Globus pallidus (tissue), 1 donor: ENCODE data around the gene MYRIP.
A peak's percentile ranks its signal among the peaks of the same experiment; 100 is the strongest.
"Not testable (repeated sequence)": the region's sequence is repeated elsewhere in the genome, so short reads cannot be mapped to it uniquely, and the experiment has no call there.

Experiments used
- DNase-seq: peaks from one replicate; pipeline ENCODE4 v3.0.0-alpha.2; 2015; ENCODE audit warnings: low spot score

MYRIP gene

GRCh38 chr3:39809181-39809994, at the start of gene MYRIP:
MYRIP (plus strand) TSS chr3:39809609; CDS start chr3:39900817, 91,208 bp downstream.
- DNase-seq = peak; percentile 58

- no peak for DNase-seq
Measured at GRCh38 chr3:39760325-39760724, 49.1 kb upstream of the MYRIP start.

- DNase-seq = no peak
Measured at GRCh38 chr3:39762537-39763070, 46.8 kb upstream of the MYRIP start.

GRCh38 chr3:39763390-39763789, 46.0 kb upstream of the MYRIP start:
- DNase-seq = no peak

GRCh38 chr3:39765575-39765974, 43.8 kb upstream of the MYRIP start:
- no peak for DNase-seq

- DNase-seq = no peak
Measured at GRCh38 chr3:39766433-39766832, 43.0 kb upstream of the MYRIP start.

GRCh38 chr3:39766909-39767308, 42.5 kb upstream of the MYRIP start:
- not testable (repeated sequence) for DNase-seq

- DNase-seq = not testable (repeated sequence)
Measured at GRCh38 chr3:39778168-39778567, 31.2 kb upstream of the MYRIP start.

GRCh38 chr3:39779511-39780230, 29.7 kb upstream of the MYRIP start:
- no peak for DNase-seq

GRCh38 chr3:39780352-39780751, 29.1 kb upstream of the MYRIP start:
- DNase-seq = no peak

- no peak for DNase-seq
Measured at GRCh38 chr3:39781025-39781424, 28.4 kb upstream of the MYRIP start.

- no peak for DNase-seq
Measured at GRCh38 chr3:39781632-39782031, 27.8 kb upstream of the MYRIP start.

- no peak for DNase-seq
Measured at GRCh38 chr3:39783680-39784079, 25.7 kb upstream of the MYRIP start.

GRCh38 chr3:39784922-39785321, 24.5 kb upstream of the MYRIP start:
- no peak for DNase-seq

GRCh38 chr3:39788128-39788883, 21.1 kb upstream of the MYRIP start:
- no peak for DNase-seq

GRCh38 chr3:39791603-39792002, 17.8 kb upstream of the MYRIP start:
- no peak for DNase-seq

- DNase-seq = no peak
Measured at GRCh38 chr3:39794880-39795279, 14.5 kb upstream of the MYRIP start.

GRCh38 chr3:39801216-39801615, 8.2 kb upstream of the MYRIP start:
- no peak for DNase-seq

- not testable (repeated sequence) for DNase-seq
Measured at GRCh38 chr3:39802486-39802885, 6.9 kb upstream of the MYRIP start.

GRCh38 chr3:39803956-39804355, 5.5 kb upstream of the MYRIP start:
- DNase-seq = no peak

- DNase-seq = no peak
Measured at GRCh38 chr3:39804951-39805350, 4.5 kb upstream of the MYRIP start.

- DNase-seq = no peak
Measured at GRCh38 chr3:39805650-39806049, 3.8 kb upstream of the MYRIP start.
